Fibroblast of peridontal ligament (primary cell): ENCODE measurements around the gene PWWP2A.
"Not testable (repeated sequence)": the region's sequence is repeated elsewhere in the genome, so short reads cannot be mapped to it uniquely, and the experiment has no call there.

Experiments used
- DNase-seq: peaks from one replicate; pipeline ENCODE4 v3.0.0-alpha.2; 2010; ENCODE audit errors: extremely low read depth

Gene PWWP2A

DNA sequence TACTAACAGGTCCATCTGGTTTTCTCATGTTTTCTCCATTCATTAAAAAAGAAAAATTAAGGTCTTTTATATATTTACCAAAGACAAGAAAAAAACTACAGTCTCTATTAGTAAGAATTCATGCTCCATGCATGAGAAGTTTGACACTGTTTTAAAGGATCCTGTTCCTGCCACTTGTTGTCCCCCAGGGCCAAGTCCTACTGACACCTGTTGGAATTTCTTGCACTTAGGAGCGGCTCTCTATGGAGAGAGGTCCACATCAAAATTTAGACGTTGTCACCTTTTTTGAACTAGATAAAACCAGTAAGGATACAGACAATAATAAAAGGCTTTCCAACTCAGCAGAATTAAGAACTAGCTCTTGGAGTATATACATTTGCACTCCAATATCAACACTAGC is 42.3 kb downstream of the PWWP2A start:
- DNase-seq, result no peak

- DNase-seq, result no peak
Measured at GRCh38 chr5:160075073-160075472, 44.2 kb downstream of the PWWP2A start.

DNA sequence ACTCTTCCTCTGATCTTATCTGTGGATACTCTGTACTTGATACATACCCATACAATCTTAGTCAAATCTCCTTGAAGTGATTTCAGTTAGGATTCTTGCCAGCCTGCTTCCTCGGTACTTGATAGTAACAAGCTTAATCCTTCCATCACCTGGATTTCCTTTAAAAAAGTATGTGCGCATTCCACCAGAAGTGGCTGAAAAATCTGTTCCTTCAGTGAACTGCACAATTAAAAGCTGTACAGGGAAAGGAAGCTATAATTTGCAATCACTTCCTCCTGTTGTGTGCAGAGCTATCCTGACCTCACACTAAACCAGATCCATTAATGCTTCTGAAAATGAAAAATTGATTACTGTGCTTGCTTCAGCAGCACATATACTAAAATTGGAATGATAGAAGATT is 47.3 kb downstream of the PWWP2A start:
- no peak for DNase-seq

DNA sequence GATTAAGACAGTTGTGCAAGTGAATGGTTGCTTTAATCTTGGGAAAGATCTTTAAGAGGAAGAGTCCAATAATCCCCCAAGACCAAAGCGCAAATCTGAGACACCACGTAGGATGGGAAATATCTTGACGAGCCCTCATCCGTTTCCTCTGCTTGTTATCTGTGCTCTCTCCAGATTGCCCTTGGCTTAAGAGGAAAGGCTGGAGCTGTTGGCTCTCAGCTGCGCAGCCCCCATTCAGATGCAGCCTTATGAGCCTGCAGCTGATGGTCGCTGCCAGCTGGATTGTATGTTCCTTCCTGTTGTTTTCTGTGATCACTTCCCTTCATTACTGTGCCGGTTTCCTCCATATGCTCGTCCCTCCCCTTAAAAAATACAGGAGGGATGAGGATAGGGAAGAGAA is 47.7 kb downstream of the PWWP2A start:
- DNase-seq, result no peak

DNA sequence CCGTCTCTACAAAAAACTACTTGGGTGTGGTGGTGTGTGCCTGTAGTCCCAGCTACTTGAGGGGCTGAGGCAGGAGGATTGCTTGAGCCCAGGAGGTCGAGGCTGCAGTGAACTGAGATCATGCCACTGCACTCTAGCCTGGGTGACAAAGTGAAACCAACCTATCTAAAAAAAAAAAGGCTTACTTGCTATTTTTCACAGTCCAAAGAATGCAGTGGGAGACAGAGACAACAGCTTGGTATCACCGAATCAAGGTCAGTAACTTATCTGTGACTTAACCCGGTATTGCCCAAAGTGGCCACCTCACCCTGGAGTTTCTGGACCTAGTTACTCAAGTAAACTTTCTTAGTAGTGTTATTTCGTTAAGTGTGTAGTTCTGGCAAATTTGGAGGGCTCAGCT is 50.1 kb downstream of the PWWP2A start:
- DNase-seq, result not testable (repeated sequence)

DNA sequence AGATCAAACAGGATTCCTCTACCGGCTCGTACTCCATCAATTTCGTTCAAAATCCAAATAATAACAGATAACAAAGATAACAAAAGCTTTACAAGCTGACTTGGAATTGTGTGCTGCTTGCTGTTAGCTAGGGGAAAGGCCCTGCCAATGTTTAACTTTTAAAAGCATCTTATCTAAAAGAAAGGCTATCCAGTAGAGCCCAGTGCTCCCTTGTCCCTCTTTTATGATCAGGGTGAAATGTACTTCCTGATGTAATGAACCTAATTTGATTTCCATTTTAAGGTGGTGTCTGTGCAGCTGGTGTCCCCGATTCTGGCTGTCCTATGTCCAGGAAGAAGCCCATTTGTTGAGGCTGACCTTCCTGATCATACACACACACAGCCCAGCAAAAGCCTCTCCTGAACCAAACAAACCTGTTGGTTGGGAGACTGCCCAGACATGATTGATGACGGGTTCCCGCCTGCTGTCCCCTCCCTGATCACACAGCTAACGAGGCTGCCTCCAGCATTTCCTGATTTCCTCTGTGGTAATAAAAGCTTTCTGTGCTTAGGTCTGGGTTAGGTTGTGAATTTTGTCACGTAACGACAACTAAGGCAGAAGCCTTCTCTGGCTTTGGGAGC is 54.1 kb downstream of the PWWP2A start:
- no peak for DNase-seq

GRCh38 chr5:160064417-160064810 is 54.8 kb downstream of the PWWP2A start:
- DNase-seq, result no peak

DNA sequence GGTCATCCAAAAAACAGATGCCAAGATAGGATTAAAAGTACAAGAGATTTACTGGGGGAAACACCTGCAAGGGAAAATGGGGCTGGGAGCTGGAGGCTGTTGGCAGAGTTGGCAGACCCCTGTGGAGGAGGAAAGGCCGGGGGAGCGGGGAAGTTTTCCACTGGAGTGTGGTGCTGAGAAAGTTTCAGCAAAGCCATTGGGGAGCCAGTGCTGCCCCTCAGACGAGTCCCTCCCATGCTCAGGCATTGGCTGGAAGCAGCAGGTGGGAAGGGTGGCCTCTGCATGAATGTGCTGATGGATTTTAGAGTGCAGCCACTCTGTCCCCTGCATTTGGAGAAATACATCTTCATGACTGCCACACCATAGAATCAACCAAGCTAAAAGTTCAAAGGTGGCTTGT is 57.5 kb downstream of the PWWP2A start:
- DNase-seq, result no peak

GRCh38 chr5:160060001-160060400 is 59.2 kb downstream of the PWWP2A start:
- DNase-seq, result no peak

GRCh38 chr5:160057256-160057655 is 62.0 kb downstream of the PWWP2A start:
- DNase-seq, result no peak

- DNase-seq, result no peak
Measured at GRCh38 chr5:160054831-160055230, 64.4 kb downstream of the PWWP2A start.

DNA sequence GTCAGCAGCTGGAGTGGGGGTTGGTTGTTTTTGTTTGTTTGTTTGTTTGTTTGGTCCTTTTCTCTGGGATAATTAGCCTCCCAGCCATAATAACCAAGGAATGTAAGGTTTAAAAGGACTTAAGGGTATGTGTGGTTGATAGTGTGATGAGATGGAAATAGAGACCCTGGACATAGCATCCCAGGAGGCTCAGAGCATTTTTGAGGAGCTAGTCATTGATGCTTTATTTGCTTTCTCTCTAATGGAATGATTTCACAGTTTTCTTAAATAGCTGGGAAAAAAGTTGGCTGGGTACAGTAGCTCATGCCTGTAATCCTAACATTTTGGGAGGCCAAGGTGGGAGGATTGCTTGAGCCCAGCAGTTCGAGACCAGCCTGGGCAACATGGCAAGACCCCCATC is 65.2 kb downstream of the PWWP2A start:
- peak; percentile 33 for DNase-seq

DNA sequence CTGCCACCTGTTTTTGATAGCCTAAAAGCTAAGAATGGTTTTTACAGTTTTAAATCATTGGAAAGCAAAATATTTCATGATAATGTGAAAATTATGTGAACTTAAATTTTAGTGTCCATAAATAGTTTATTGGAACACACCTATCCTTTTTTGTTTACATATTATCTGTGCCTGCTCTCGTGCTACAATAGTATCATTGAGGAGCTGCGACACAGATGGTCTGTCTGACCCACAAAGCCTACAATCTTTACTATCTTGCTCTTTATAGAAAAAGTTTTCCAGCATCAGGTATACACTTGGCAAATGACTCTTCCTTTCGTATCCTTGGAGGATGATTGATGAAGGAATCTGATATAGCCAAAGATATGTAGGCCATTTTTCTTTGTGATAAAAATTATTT is 70.2 kb downstream of the PWWP2A start:
- DNase-seq, result no peak

DNA sequence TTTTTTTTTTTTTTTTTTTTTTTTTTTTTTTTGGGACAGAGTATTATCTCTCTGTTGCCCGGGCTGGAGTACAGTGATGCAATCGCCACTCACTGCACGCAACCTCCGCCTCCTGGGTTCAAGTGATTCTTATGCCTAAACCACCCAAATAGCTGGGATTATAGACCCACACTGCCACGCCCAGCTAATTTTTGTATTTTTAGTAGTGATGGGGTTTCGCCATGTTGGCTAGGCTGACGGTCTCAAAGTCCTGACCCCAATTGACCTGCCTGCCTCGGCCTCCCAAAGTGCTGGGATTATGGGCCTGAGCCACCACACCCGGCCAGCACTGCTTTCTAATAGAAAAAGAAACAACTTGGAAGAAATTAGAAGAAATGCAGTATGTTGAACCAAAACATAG is 71.1 kb downstream of the PWWP2A start:
- DNase-seq, result no peak

DNA sequence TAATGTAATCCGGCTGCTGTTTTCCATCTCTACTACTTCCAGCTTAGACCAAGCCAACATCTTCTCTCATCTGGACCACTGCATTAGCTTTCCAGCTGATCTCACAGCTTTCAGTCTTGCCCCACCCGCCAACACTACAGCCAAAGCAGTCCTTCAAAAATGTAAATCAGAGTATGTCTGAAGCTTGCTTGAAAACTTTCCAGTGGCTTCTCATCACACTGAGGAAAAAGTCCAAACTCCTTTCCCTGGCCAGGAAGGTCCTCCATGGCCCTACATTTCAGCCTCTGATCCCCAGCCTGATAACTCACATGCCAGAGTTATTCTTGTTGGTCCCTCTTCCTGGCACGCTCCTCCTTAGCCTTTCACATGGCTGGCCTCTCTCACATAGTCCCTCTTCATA is 71.8 kb downstream of the PWWP2A start:
- DNase-seq, result no peak

DNA sequence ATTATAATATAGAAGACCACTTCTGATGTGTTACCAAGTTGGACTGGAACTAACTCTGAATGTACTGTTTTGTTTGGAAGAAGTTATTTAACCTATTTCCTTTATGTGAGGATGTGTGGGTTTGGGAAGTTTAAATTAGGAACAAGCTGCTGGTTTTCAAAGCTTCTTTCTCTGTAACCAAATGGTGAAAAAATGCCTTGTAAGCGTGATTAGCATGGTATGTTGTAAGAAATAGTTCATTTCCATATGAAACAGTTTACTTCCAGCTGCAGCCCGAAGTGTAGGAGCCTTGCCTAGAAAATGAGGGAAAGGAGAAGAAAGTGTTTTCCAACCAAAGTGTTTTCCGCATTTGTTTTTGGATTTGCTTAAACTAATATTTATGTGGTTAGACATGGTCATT is 74.3 kb downstream of the PWWP2A start:
- DNase-seq, result peak; percentile 67

DNA sequence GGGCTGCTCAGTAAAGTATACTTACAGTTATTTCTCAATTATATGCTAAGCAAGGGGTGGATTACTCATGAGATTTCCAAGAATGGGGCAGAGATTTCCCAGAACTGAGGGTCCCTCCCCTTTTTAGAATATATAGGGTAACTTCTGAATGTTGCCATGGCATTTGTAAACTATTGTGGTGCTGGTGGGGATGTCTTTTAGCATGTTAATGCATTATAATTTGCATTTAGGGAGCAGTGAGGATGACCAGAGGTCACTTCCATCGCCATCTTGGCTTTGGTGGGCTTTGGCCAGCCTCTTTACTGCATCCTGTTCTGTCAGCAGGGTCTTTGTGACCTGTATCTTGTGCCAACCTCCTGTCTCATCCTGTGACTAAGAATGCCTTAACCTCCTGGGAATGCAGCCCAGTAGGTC is 74.9 kb downstream of the PWWP2A start:
- no peak for DNase-seq

GRCh38 chr5:160042671-160043070 is 76.6 kb downstream of the PWWP2A start:
- no peak for DNase-seq
